Cardiac septum (tissue), 1 donor: Measurements from ENCODE around the gene CERCAM. TPM values are rescaled to one million over a fixed set of nuclear protein-coding genes. Genes with fewer than 3 reads are reported as not detected.

Experiments
- microRNA-seq: library from miRNA; unstranded; fragments of <30 nt; microRNA quantifications from one replicate; pipeline ENCODE4 v1.2.0, GENCODE V29; 2020
- total RNA-seq: library from RNA; stranded (reverse); fragmentation: NEBNext Ultra II Directional; extraction: Animal tissue kit (Norgen Biotek cat#: 25700); gene quantifications from one replicate; pipeline ENCODE4 v1.2.1, GENCODE V29; 2021
- donor health status: DM: no; HTN: no; CAD: no.

The CERCAM gene
- total RNA-seq, 1 donor from 2014 or later: 16.6 TPM

Small RNA genes lying within 50 kb of the gene (microRNA-seq; reads per million reads assigned to microRNA genes)
- gene MIR219B: not detected

Other genes with a start within 250 kb of the CERCAM start
- 86.1 TPM for gene CIZ1, start 229.3 kb upstream of the CERCAM start, total RNA-seq
- 7.3 TPM for gene DNM1, start 217.5 kb upstream of the CERCAM start, total RNA-seq
- gene GOLGA2, start 144.8 kb upstream of the CERCAM start, total RNA-seq: 120 TPM
- gene SWI5, start 144.6 kb upstream of the CERCAM start, total RNA-seq: 17.7 TPM
- gene TRUB2, start 98.4 kb upstream of the CERCAM start, total RNA-seq: 30.7 TPM
- gene COQ4, start 98.0 kb upstream of the CERCAM start, total RNA-seq: 25.9 TPM
- 17.4 TPM for gene SLC27A4, start 80.3 kb upstream of the CERCAM start, total RNA-seq
- 49.5 TPM for gene URM1, start 49.5 kb upstream of the CERCAM start, total RNA-seq
- gene ODF2, start 35.1 kb downstream of the CERCAM start, total RNA-seq: 20.8 TPM
- gene GLE1, start 83.9 kb downstream of the CERCAM start, total RNA-seq: 20.2 TPM
- 380 TPM for gene SPTAN1, start 131.7 kb downstream of the CERCAM start, total RNA-seq
- 29.6 TPM for gene DYNC2I2, start 236.0 kb downstream of the CERCAM start, total RNA-seq